OCI-LY7 (cell line): ENCODE data around the gene RHBG. TPM values are rescaled to one million over a fixed set of nuclear protein-coding genes. Genes with fewer than 3 reads are reported as not detected.
A peak's percentile ranks its signal among the peaks of the same experiment; 100 is the strongest.

Experiments used
- BruUV-seq: library from RNA; stranded (reverse); fragments of 400-500 nt; replicated peaks from 2 replicates; lab custom pipeline; 2021; lab: Mats Ljungman, UMichigan
- CTCF ChIA-PET: fragments of 300-600 bp; sonication (Branson Sonifier 250); formaldehyde crosslinking; loops from one replicate; lab custom pipeline; 2022; ENCODE audit warnings: antibody characterized with exemption; ENCODE audit not compliant: unreplicated experiment; lab: Charles Lee
- POLR2A ChIA-PET: fragments of 300-600 bp; sonication (Branson Sonifier 250); formaldehyde crosslinking; loops from one replicate; lab custom pipeline; 2022; ENCODE audit warnings: antibody characterized with exemption; lab: Charles Lee
- DNase-seq: peaks from one replicate; pipeline ENCODE4 v3.0.0-alpha.2; 2015; ENCODE audit warnings: low spot score
- H2AFZ ChIP-seq: fragments of 200-600 bp; sonication (generic), shearing (Covaris generic); 2 replicates; pipeline ENCODE4 v1.6.1; 2014; ENCODE audit warnings: mild to moderate bottlenecking, antibody characterized with exemption, low read length, moderate library complexity
- H3K27ac ChIP-seq: fragments of 200-600 bp; sonication (generic); 2 replicates; pipeline ENCODE4 v1.5.1; 2014; ENCODE audit warnings: mixed run types, low read depth, mild to moderate bottlenecking, moderate library complexity, low read length, inconsistent platforms; ENCODE audit not compliant: poor library complexity, severe bottlenecking
- H3K36me3 ChIP-seq: fragments of 200-600 bp; sonication (generic); 2 replicates; pipeline ENCODE4 v1.6.1; 2014; ENCODE audit warnings: mild to moderate bottlenecking, antibody characterized with exemption, low read length, moderate library complexity, mixed read lengths; ENCODE audit not compliant: insufficient read depth
- H3K4me1 ChIP-seq: fragments of 200-600 bp; sonication (generic); 2 replicates; pipeline ENCODE4 v1.5.1; 2014; ENCODE audit warnings: mild to moderate bottlenecking, low read length; ENCODE audit not compliant: insufficient read depth, poor library complexity, severe bottlenecking
- H3K4me2 ChIP-seq: fragments of 200-600 bp; sonication (generic); 2 replicates; pipeline ENCODE4 v1.6.1; 2014; ENCODE audit warnings: mild to moderate bottlenecking, low read length
- H3K4me3 ChIP-seq: fragments of 200-600 bp; sonication (generic); 2 replicates; pipeline ENCODE4 v1.5.1; 2014; ENCODE audit warnings: mild to moderate bottlenecking, low read depth, low read length; ENCODE audit not compliant: poor library complexity, severe bottlenecking
- H3K79me2 ChIP-seq: fragments of 200-600 bp; sonication (generic); 2 replicates; pipeline ENCODE4 v1.6.1; 2016; ENCODE audit warnings: low read depth, mild to moderate bottlenecking, low read length, moderate library complexity, mixed read lengths; ENCODE audit not compliant: insufficient read depth
- H3K9me2 ChIP-seq: fragments of 200-600 bp; sonication (generic); 2 replicates; pipeline ENCODE4 v1.6.1; 2016; ENCODE audit warnings: mild to moderate bottlenecking, low read length, mixed read lengths; ENCODE audit not compliant: insufficient read depth
- H3K9me3 ChIP-seq: fragments of 200-600 bp; sonication (generic); 2 replicates; pipeline ENCODE4 v1.6.1; 2014; ENCODE audit warnings: mild to moderate bottlenecking, mixed run types, low read length, mixed read lengths
- H4K20me1 ChIP-seq: fragments of 200-600 bp; sonication (generic); 2 replicates; pipeline ENCODE4 v1.6.1; 2014; ENCODE audit warnings: mild to moderate bottlenecking, antibody characterized with exemption, low read length, moderate library complexity, mixed read lengths; ENCODE audit not compliant: insufficient read depth
- CTCF ChIP-seq: fragments of 200-600 bp; sonication (generic); conservative IDR thresholded peaks from 2 replicates; pipeline ENCODE4 v1.5.1; 2014; ENCODE audit warnings: mild to moderate bottlenecking, antibody characterized with exemption, low read length, moderate library complexity, mixed read lengths
- EZH2phosphoT487 ChIP-seq: fragments of 200-600 bp; sonication (generic); IDR thresholded peaks from 2 replicates; pipeline ENCODE4 v1.6.1; 2018; ENCODE audit warnings: low read depth, borderline replicate concordance, mild to moderate bottlenecking, mixed run types, antibody characterized with exemption, low read length, moderate library complexity, mixed read lengths
- intact Hi-C: fragments of 100-400 bp; cut with micrococcal nuclease; formaldehyde crosslinking; loops from one replicate; pipeline ENCODE4 v1.10.0; 2022; ENCODE audit not compliant: unreplicated experiment
- total RNA-seq, 2 experiments: library from RNA; depleted of rRNA in 1 of 2; stranded (reverse); fragments of >200 nt in 1 of 2; shearing (Covaris generic) in 1 of 2; gene quantifications; 2 replicates each; pipeline ENCODE4 v1.2.3, GENCODE V29; 2014 to 2022

RHBG gene
- total RNA-seq, 2 experiments from 2014 or later, result not detected

GRCh38 chr1:156356262-156356874, 12.6 kb upstream of the RHBG start:
- TF ChIP-seq CTCF, result no peak
- TF ChIP-seq EZH2phosphoT487, result no peak
- Histone ChIP-seq H3K9me2 (no peaks in the 10 kb centered on the region), H3K4me2 (no peak overlapping the region), H4K20me1 (no peaks in the 10 kb centered on the region), H3K9me3 (no peaks in the 10 kb centered on the region), H2AFZ (no peak overlapping the region), H3K27ac (no peak overlapping the region), H3K79me2 (no peaks in the 10 kb centered on the region), H3K4me1 (no peaks in the 10 kb centered on the region), H3K4me3 (no peak overlapping the region), H3K36me3 (no peaks in the 10 kb centered on the region)
- CTCF ChIA-PET, result no interaction called here
- no peak for DNase-seq
- BruUV-seq, result no TSS peak
- POLR2A ChIA-PET, result interaction anchor here (0.7 kb wide), 1 partner anchor 528 kb away, joined by 4 read pairs; no protein-coding TSS in a partner anchor
- intact Hi-C loops, result no loop called here

GRCh38 chr1:156356875-156357534, 12.0 kb upstream of the RHBG start:
- no peak overlapping the region for H3K4me3 ChIP-seq
- no peak overlapping the region for H3K27ac ChIP-seq
- TF ChIP-seq CTCF (peak; percentile 89), EZH2phosphoT487 (no peak)
- no peaks in the 10 kb centered on the region for H3K4me1 ChIP-seq
- H3K79me2 ChIP-seq, result no peaks in the 10 kb centered on the region
- intact Hi-C loops, result no loop called here
- no TSS peak for BruUV-seq
- H3K9me2 ChIP-seq, result no peaks in the 10 kb centered on the region
- H2AFZ ChIP-seq, result no peak overlapping the region
- CTCF ChIA-PET, result no interaction called here
- H3K9me3 ChIP-seq, result no peaks in the 10 kb centered on the region
- H4K20me1 ChIP-seq, result no peaks in the 10 kb centered on the region
- H3K36me3 ChIP-seq, result no peaks in the 10 kb centered on the region
- peak; percentile 69 for DNase-seq
- H3K4me2 ChIP-seq, result no peak overlapping the region
- POLR2A ChIA-PET, result no interaction called here

DNA sequence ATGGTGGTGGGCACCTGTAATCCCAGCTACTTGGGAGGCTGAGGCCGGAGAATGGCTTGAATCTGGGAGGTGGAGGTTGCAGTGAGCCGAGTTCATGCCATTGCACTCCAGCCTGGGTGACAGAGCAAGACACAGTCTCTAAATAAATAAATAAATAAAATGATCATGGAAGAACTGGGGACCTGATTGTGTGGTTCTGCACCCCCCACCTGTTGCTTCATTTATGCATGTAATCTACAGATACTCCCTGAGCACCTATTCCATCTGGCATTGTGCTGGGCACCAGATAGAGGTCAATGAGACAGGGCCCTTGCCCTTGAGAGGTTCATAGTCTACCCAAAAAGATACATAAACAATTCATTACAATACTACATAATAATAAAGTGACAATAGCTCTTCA, 11.0 kb upstream of the RHBG start:
- no peaks in the 10 kb centered on the region for H3K36me3 ChIP-seq
- ChIA-PET POLR2A (no interaction called here), CTCF (interaction anchor here (1.4 kb wide), 1 partner anchor 28 kb away, joined by 3 read pairs; no protein-coding TSS in a partner anchor)
- DNase-seq, result no peak
- BruUV-seq, result no TSS peak
- H3K27ac ChIP-seq, result no peak overlapping the region
- H4K20me1 ChIP-seq, result no peaks in the 10 kb centered on the region
- H3K79me2 ChIP-seq, result no peaks in the 10 kb centered on the region
- intact Hi-C loops, result no loop called here
- no peaks in the 10 kb centered on the region for H3K9me3 ChIP-seq
- H2AFZ ChIP-seq, result no peak overlapping the region
- no peak overlapping the region for H3K4me3 ChIP-seq
- H3K9me2 ChIP-seq, result no peaks in the 10 kb centered on the region
- H3K4me1 ChIP-seq, result no peaks in the 10 kb centered on the region
- H3K4me2 ChIP-seq, result no peak overlapping the region
- TF ChIP-seq CTCF (no peak), EZH2phosphoT487 (no peak)
